Measurements from ENCODE around the gene WDR26.

The WDR26 gene

GRCh38 chr1:224390517-224390916, 44.1 kb downstream of the WDR26 start:
- no peak for TF ChIP-seq ZNF274 (IDR thresholded peaks at IDR 0.05; ENCODE audit: low read depth, low read length)
- no peak overlapping the region for H3K4me3 ChIP-seq (ENCODE audit: low read length)

DNA sequence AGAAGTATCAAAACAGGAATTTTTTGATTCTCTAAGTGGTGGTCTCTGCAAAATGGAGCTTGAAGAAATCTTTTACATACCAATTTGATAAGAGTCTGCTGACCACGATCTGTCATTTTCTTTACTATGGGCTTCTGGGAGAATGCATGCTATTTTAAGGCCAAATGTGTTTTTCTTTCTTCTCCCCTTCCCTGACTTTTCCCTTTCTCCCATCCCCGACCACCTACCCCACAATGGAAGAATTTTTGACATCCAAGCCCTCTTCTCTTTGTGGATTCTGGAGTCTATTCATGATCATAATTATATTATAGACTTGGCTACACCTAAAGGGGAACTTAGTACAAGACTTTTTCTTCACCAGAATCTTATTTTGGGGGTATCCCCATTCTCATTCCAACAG, 46.7 kb downstream of the WDR26 start:
- no peak overlapping the region for H3K4me3 ChIP-seq (ENCODE audit: low read length)

GRCh38 chr1:224387302-224387912, 47.2 kb downstream of the WDR26 start:
- H3K4me3 ChIP-seq (ENCODE audit: low read length): no peak overlapping the region
- TF ChIP-seq ZNF274 (IDR thresholded peaks at IDR 0.05; ENCODE audit: low read depth, low read length): no peak

More for the DNA sequence above, 46.7 kb downstream of the WDR26 start:
- TF ChIP-seq ZNF274 (IDR thresholded peaks at IDR 0.05; ENCODE audit: low read depth, low read length): no peak

DNA sequence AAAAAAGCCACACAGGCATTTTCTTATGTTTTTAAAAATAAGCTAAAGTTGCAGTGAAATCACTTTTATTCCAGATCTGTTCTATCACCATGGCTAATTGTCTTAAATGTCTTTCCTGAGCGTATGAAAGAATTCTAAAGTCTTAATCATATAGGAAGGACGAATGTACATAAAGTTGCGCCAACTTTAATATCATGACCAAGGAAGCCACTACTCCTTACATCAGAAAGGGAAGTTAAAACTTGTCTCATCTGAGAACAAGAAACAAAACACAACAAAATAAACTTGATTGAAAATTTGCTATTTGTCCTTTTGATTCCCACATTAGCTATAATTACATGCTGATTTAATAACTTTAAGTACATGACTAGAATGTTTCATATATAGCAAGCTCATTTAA, 51.4 kb downstream of the WDR26 start:
- H3K4me3 ChIP-seq (ENCODE audit: low read length): no peak overlapping the region
- no peak for TF ChIP-seq ZNF274 (IDR thresholded peaks at IDR 0.05; ENCODE audit: low read depth, low read length)

DNA sequence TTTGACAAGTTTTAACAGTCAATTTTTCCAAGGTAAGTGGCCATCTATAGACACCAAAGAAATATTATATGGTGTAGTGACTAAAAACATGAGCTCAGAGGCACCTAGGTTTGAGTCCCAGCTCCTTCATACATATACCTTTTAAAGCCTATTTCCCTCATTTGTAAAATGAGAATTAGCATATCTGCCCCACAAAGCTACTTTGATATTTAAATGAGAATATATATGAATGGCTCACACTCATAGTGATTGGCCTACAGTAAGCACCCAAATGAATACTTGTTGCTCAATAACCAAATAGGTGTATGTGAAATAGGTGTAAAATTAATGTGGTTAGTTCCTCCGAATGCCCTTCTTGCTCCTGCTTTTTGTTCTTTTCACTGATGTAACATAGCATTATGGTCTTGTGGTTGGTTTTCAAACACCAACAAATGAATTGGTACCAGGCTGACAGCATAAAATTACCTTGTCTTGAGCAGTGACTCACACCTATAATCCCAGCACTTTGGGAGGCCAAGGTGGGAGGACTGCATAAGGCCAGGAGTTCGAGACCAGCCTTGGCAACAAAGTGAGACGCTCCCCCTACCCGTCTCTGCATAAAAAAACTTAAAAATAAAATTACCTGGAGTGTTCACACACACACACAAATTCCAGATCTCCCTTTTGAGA, 52.6 kb downstream of the WDR26 start:
- no peak overlapping the region for H3K4me3 ChIP-seq (ENCODE audit: low read length)
- no peak for TF ChIP-seq ZNF274 (IDR thresholded peaks at IDR 0.05; ENCODE audit: low read depth, low read length)

DNA sequence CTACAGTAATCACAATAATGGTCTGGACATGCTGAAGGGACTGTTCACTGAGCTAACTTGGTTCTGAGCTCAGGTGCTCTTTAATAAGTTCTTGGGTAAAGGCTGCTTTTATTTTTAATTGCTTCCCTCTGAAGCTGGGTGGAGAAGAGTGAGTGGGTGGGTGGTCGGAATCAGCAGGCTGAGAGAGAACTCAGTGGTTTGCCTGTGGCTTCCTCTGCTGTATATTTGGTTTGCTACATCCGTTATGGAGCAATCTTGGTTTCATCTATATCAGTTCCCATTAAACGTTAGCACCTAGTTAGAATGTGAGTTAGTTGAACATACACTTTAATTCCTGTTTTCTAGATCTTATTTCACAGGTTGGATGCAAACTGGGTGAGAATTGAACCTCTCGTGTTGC, 54.6 kb downstream of the WDR26 start:
- H3K4me3 ChIP-seq (ENCODE audit: low read length): peak overlapping the region; percentile 30; the same call in 1 of the 2 replicates
- no peak for TF ChIP-seq ZNF274 (IDR thresholded peaks at IDR 0.05; ENCODE audit: low read depth, low read length)

DNA sequence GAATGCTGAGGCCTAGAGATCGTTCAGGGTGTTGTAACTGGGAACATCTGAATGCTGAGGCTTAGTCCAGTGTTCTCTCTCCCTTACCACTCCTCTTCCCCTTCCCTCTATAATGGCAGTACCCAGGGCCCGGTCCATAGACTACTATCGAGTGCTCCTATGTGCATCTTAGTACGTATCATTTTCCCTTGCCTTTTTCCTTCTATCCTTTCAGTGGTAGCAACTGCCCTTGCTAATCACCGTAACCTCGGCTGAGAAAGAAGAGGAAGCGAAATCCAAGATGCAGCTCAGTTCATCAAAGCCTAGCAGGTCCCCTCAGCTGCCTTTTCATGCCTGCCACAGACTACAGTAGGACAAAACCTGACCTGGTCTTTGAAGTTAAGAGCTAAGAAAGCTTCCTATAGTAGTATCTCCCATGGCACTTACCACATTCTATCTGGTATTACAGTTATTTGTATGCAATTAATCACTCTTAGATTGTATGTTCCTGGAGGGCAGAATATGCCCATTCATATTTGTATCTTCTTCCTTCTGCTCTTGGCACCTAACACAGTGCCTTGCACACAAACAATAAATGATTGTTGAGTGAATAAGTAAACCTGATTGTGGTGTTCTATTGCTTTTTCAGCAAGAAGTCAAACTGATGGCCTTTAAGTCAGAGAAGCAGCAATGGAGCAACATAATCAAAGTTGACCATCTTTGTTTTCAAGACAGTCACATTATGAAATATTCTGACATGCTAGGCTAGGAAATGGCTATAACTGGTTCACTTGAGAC, 55.6 kb downstream of the WDR26 start:
- no peak for TF ChIP-seq ZNF274 (IDR thresholded peaks at IDR 0.05; ENCODE audit: low read depth, low read length)

DNA sequence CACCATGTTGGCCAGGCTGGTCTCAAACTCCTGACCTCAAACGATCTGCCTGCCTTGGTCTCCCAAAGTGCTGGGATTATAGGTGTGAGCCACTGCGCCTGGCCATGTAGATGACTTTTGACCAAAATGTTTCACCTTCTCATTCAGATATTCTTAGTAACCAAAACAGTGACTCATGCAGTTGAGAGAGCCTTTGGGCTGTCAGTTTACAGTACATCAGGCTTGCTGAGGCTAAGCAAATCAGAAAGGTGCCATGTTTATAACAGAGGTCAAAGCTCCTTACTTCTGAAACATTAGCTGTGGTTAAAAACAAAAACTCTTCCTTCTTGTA, 57.0 kb downstream of the WDR26 start:
- no peak overlapping the region for H3K4me3 ChIP-seq (ENCODE audit: low read length)
- no peak for TF ChIP-seq ZNF274 (IDR thresholded peaks at IDR 0.05; ENCODE audit: low read depth, low read length)

More for the DNA sequence above, 55.6 kb downstream of the WDR26 start:
- no peak overlapping the region for H3K4me3 ChIP-seq (ENCODE audit: low read length)

DNA sequence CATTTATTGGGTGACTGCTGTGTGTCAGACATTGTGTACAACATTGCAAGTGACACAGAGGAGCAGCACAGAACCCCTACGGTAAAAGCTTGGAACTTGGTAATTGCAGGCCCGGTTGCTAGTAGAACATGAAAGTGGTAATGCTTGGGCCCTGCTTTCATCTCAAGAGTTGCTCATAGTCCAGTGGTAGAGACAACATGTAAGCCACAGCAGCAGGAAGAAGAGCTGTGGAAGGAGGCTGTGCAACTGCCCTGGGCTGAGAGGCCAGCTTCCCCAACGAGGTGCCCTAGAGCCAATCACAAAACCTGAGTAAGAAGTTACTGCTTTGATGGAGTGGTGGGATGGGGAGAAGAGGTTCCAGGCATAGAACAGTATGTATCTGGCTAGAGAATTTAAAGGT, 59.5 kb downstream of the WDR26 start:
- no peak overlapping the region for H3K4me3 ChIP-seq (ENCODE audit: low read length)

DNA sequence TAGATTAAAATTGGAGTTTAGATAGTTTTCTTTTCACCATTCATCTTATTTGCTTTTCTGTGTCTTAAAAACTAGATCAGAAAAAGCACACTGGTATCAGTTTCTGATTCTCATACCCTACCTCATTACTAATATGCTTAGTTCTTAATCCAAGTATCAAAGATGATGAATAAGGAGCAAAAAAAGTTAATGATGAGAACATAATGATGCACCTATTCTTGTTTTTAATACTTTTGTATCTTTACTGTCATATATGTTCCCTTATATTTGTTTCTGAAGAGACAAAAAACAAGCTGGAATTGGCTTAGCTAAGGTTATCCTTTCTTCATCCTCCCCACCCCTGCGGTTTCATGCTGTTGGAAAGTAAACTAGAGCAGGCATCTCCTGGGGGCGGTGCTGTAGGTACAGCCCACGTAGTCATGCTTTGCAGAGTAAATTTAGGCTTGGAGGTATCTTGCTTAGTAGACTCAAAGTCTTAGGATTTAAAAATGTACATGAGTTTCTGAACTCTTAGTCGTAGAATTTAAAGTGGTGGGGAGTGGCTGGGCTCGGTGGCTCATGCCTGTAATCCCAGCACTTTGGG, 61.5 kb downstream of the WDR26 start:
- no peak for TF ChIP-seq ZNF274 (IDR thresholded peaks at IDR 0.05; ENCODE audit: low read depth, low read length)
- H3K4me3 ChIP-seq (ENCODE audit: low read length): no peak overlapping the region

More for the DNA sequence above, 59.5 kb downstream of the WDR26 start:
- no peak for TF ChIP-seq ZNF274 (IDR thresholded peaks at IDR 0.05; ENCODE audit: low read depth, low read length)

- no peak for TF ChIP-seq ZNF274 (IDR thresholded peaks at IDR 0.05; ENCODE audit: low read depth, low read length)
- no peak overlapping the region for H3K4me3 ChIP-seq (ENCODE audit: low read length)
Measured at GRCh38 chr1:224368409-224368808, 66.2 kb downstream of the WDR26 start.

DNA sequence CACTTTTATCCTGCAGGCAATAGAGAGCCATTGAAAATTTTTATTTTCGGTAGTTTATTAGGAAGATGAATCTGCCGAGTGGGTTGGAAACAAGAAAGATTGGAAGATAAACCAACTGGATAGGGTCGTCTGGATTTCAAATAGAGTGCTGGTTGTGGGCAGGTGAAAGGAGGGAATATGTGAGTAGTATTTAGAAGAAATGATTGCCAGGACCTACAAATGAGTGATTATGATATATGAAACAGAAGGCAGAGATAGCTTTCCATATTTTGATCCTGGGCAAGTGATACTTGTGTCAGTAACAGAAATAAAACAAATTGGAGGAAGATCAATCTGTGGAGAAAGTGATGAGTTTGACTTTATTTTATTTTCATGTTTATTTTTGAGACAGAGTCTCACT, 75.4 kb downstream of the WDR26 start:
- H3K4me3 ChIP-seq (ENCODE audit: low read length): no peak overlapping the region
- no peak for TF ChIP-seq ZNF274 (IDR thresholded peaks at IDR 0.05; ENCODE audit: low read depth, low read length)

- peak overlapping the region; percentile 65 for H3K4me3 ChIP-seq (ENCODE audit: low read length)
- no peak for TF ChIP-seq ZNF274 (IDR thresholded peaks at IDR 0.05; ENCODE audit: low read depth, low read length)
Measured at GRCh38 chr1:224358237-224358636, 76.4 kb downstream of the WDR26 start.

DNA sequence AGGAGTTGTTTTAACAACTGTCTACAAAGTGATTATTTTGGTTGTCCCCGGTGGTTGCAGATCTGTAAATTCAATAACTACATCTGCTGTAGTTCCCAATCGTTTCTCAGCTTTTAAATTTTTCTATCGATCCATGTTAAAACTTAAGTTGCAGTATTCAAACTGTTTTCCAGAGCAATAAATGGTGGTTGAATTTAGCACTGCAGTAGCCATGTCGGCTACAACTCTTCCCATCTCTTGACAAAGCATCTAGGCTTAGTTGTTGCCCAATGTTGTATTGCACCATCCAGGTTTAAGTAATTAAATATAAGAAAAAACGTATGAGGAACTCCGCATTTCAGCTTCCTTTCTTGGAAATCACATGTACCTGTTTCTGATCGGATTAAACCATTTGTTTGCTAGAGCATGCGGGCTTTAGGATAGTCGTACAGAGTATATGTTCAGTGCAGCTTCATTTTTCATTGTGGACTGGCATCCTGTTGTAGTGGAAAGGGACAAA, 76.9 kb downstream of the WDR26 start:
- peak overlapping the region; percentile 65 for H3K4me3 ChIP-seq (ENCODE audit: low read length)
- no peak for TF ChIP-seq ZNF274 (IDR thresholded peaks at IDR 0.05; ENCODE audit: low read depth, low read length)

All from GM08714 (cell line).